Right lobe of liver (tissue), 6 donors: Measurements from ENCODE around the gene ASL. TPM values are rescaled to one million over a fixed set of nuclear protein-coding genes. Genes with fewer than 3 reads are reported as not detected.

ENCODE experiments used
- ATAC-seq, 4 donors: fragments of 200-7000 bp; cut with Tn5 transposase; one replicate each; pipeline ENCODE4 v1.9.1; 2020; ENCODE audit warnings: mild to moderate bottlenecking in 4 of 4, moderate library complexity in 4 of 4
- DNase-seq, 3 donors: peaks; one replicate each; pipeline ENCODE4 v3.0.0-alpha.2; 2020
- H3K27ac ChIP-seq, 3 donors: fragments of 200-600 bp; one replicate each; pipeline ENCODE4 v1.8.0; 2022
- H3K27me3 ChIP-seq, 2 donors: fragments of 200-600 bp; one replicate each; pipeline ENCODE4 v1.8.0; 2022
- H3K36me3 ChIP-seq, 4 donors: fragments of 200-600 bp; sonication (generic) in 1 of 4; one replicate each; pipeline versions ENCODE4 v1.5.1 to v1.8.0; 2017 to 2022; ENCODE audit warnings: control low read depth in 1 of 4
- H3K4me1 ChIP-seq, 4 donors: fragments of 200-600 bp; sonication (generic) in 1 of 4; one replicate each; pipeline versions ENCODE4 v1.5.1 to v1.8.0; 2017 to 2022; ENCODE audit warnings: control low read depth in 1 of 4
- H3K4me3 ChIP-seq, 3 donors: fragments of 200-600 bp; one replicate each; pipeline ENCODE4 v1.8.0; 2022
- H3K9me3 ChIP-seq, 4 donors: fragments of 200-600 bp; sonication (generic) in 1 of 4; one replicate each; pipeline versions ENCODE4 v1.5.1 to v1.8.0; 2017 to 2022; ENCODE audit warnings: control low read depth in 1 of 4
- POLR2A ChIP-seq: fragments of 450-650 bp; IDR thresholded peaks from one replicate; pipeline ENCODE4 v1.6.1; 2017; ENCODE audit warnings: antibody characterized with exemption, mild to moderate bottlenecking
- WGBS: methylation state at CpG from one replicate; pipeline ENCODE4 v1.1.6; 2018; ENCODE audit warnings: low coverage, low lambda C conversion rate; ENCODE audit not compliant: insufficient coverage; ENCODE audit errors: missing lambda C conversion rate; 5-methylcytosine and 5-hydroxymethylcytosine counted together
- intact Hi-C, 2 donors: fragments of 100-400 bp; cut with DNase I; formaldehyde crosslinking; loops; one replicate each; pipeline versions ENCODE4 v1.11.2 to v1.14.1; 2022
- total RNA-seq, 6 experiments: library from RNA; depleted of rRNA in 2 of 6; stranded (reverse); fragments of >200 nt in 2 of 6; fragmentation: NEBNext Ultra II Directional in 3 of 6; extraction: Animal tissue kit (Norgen Biotek cat#: 25700) in 3 of 6; gene quantifications; one replicate each; pipeline versions ENCODE4 v1.1.0 to v1.2.4, GENCODE V29; 2016 to 2023
- TF ChIP-seq, protein P1 (sequence below), 4 donors: fragments of 200-600 bp in 3 of 4; fragments of 450-650 bp in 1 of 4; IDR thresholded peaks; one replicate each; pipeline versions ENCODE4 v1.5.1 to v1.8.0; 2016 to 2022; ENCODE audit warnings: antibody characterized with exemption in 4 of 4, mild to moderate bottlenecking in 2 of 4
- donor health status: DM: no; HTN: yes; CAD: no.
- donor health status: DM: no; HTN: no; CAD: no.
- donor health status: DM: no; HTN: no; CAD: no.
- donor health status: DM: no; HTN: yes; CAD: no.
- donor health status: DM: no; HTN: yes; CAD: no.

The ASL gene
- total RNA-seq, 6 experiments from 2014 or later: 161 to 356 (median 220) TPM

- no peaks in the 10 kb centered on the region for H3K9me3 ChIP-seq
- H3K36me3 ChIP-seq: peaks cover 0 to 85% (median 41%) of the 10 kb centered on the region in 4 donors
- H3K4me3 ChIP-seq: no peak overlapping the region
- no peak for ATAC-seq
- no peaks in the 10 kb centered on the region for H3K27me3 ChIP-seq
- DNase-seq: peak in 1 of 3 donors; percentile 49
- WGBS: 100% methylated on average over 3 of the region's 16 CpGs
- TF ChIP-seq, protein P1, sequence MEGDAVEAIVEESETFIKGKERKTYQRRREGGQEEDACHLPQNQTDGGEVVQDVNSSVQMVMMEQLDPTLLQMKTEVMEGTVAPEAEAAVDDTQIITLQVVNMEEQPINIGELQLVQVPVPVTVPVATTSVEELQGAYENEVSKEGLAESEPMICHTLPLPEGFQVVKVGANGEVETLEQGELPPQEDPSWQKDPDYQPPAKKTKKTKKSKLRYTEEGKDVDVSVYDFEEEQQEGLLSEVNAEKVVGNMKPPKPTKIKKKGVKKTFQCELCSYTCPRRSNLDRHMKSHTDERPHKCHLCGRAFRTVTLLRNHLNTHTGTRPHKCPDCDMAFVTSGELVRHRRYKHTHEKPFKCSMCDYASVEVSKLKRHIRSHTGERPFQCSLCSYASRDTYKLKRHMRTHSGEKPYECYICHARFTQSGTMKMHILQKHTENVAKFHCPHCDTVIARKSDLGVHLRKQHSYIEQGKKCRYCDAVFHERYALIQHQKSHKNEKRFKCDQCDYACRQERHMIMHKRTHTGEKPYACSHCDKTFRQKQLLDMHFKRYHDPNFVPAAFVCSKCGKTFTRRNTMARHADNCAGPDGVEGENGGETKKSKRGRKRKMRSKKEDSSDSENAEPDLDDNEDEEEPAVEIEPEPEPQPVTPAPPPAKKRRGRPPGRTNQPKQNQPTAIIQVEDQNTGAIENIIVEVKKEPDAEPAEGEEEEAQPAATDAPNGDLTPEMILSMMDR (IDR thresholded peaks at IDR 0.05): no peak
- no peak for TF ChIP-seq POLR2A
- intact Hi-C loops: no loop called here
- no peak overlapping the region for H3K27ac ChIP-seq
- H3K4me1 ChIP-seq: peaks cover 0 to 19% (median 0%) of the 10 kb centered on the region in 4 donors
These were observed 7.3 kb downstream of the ASL start for GRCh38 chr7:66082886-66083415.

GRCh38 chr7:66083677-66084076 is 8.1 kb downstream of the ASL start:
- peaks cover 0 to 90% (median 43%) of the 10 kb centered on the region in 4 donors for H3K36me3 ChIP-seq
- no peak overlapping the region for H3K27ac ChIP-seq
- WGBS: 100% methylated on average over 1 of the region's 2 CpGs
- H3K27me3 ChIP-seq: no peaks in the 10 kb centered on the region
- no peak overlapping the region for H3K4me3 ChIP-seq
- DNase-seq (peak in 1 of 3 donors; percentile 27), ATAC-seq (no peak)
- no peaks in the 10 kb centered on the region for H3K9me3 ChIP-seq
- TF ChIP-seq, protein P1 (IDR thresholded peaks at IDR 0.05): no peak
- no peak for TF ChIP-seq POLR2A
- intact Hi-C loops: no loop called here
- peaks cover 0 to 12% (median 0%) of the 10 kb centered on the region in 4 donors for H3K4me1 ChIP-seq

- ATAC-seq: peak; percentile 7 to 29 (median 20)
- no peak for TF ChIP-seq POLR2A
- TF ChIP-seq, protein P1 (IDR thresholded peaks at IDR 0.05): no peak
- Histone ChIP-seq H3K9me3 (no peaks in the 10 kb centered on the region), H3K4me1 (no peaks in the 10 kb centered on the region), H3K4me3 (no peak overlapping the region), H3K36me3 (peaks cover 0 to 96% (median 39%) of the 10 kb centered on the region in 4 donors), H3K27me3 (no peaks in the 10 kb centered on the region), H3K27ac (no peak overlapping the region)
- intact Hi-C loops: no loop called here
- DNase-seq: no peak
- WGBS: 66% methylated on average over 4 of the region's 32 CpGs
These were observed 13.5 kb downstream of the ASL start for GRCh38 chr7:66088861-66089838.

GRCh38 chr7:66092654-66093053 is 17.0 kb downstream of the ASL start:
- TF ChIP-seq, protein P1 (IDR thresholded peaks at IDR 0.05): no peak
- TF ChIP-seq POLR2A: no peak
- no peaks in the 10 kb centered on the region for H3K4me1 ChIP-seq
- no CpG with 5 or more reads among the region's 19 CpGs for WGBS
- H3K27me3 ChIP-seq: no peaks in the 10 kb centered on the region
- intact Hi-C loops: no loop called here
- DNase-seq: no peak
- H3K27ac ChIP-seq: no peak overlapping the region
- peaks cover 0 to 70% (median 21%) of the 10 kb centered on the region in 4 donors for H3K36me3 ChIP-seq
- peak in 1 of 4 donors; percentile 4 for ATAC-seq
- no peaks in the 10 kb centered on the region for H3K9me3 ChIP-seq
- no peak overlapping the region for H3K4me3 ChIP-seq
